NCI-H748 (cell line): ENCODE measurements around the gene DYNC2LI1.
"Not testable (repeated sequence)": the region's sequence is repeated elsewhere in the genome, so short reads cannot be mapped to it uniquely, and the experiment has no call there.

Experiments
- DNase-seq: peaks from one replicate; lab custom pipeline; 2025; ENCODE audit not compliant: unreplicated experiment; lab: John Stamatoyannopoulos, UW

Gene DYNC2LI1

DNA sequence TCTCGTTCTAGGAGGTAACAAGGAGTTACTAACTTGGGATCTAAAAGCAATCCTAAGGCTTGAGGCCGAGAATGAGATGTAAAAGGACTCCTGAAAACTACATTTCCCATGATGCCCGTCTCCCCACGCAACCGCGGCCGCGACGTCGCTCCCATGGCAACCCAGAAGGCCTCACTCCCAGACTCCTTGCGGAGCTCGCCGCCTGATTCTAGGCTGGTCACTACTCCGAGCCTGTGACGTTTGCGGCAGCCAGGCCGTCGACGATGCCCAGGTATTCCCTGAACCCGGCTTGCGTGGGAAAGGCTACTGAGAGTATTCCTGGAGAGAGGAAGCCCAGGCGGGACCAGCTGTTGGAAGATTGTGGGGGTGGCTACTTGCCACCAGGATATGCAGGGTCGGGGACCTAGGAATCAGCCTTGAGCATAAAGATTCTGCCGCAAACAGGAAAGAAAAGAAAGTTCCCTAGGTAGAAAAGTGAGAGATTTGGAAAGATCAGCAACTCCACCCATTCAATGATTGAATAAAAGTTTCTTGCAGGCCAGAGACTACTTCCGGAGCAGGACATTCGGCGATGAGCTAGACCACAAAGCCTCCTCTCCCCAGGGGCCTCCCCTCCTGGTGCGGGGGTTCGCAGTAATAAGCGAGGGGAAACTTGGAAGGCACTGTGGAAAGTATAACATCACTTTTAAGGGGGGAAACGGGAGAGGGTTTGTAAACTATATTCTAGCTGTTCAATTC lies at the start of gene DYNC2LI1:
Gene DYNC2LI1, plus strand, starts transcription at position 164 of the 738 bp plus-strand sequence. Its CDS starts 100 bp downstream, at position 264.
- DNase-seq, result peak; percentile 91

DNA sequence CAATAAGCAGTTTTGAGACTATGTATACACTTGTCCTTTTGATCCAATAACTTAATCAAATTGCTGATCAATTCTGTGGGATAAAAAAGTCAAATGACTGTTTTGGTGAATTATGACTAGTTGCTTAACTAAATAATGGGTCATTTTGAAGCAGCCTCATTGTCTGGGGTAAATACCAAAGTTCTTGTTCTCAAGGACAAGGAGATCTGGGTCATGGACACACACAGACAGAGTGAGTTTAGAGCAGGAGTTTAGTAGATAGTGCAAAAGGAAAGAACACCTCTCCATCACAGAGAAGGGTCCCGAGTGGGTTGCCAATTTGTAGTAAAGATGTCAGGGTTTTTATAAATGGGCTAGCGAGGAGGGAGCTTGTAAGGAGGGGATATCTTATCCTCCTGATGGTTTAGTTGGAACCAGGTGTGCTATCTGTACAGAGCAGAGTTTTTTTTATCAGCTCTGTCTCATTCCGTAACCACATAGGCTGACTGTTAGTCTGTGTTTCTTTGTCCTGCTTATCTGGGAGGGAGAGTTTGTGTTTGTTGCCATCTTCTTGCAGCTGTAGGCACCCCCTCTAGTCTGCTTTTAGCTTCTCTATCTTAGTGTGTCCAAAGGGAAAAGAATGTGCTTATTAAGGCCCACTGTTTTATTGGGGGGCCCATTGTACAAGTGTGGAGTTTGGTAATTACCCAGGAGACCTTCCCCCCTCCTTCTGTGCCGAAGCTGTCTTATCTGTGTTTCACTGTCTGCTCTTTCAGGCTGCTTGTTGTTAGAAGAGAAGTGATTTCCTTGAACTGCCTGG lies 48.9 kb upstream of the DYNC2LI1 start:
- no peak for DNase-seq

DNA sequence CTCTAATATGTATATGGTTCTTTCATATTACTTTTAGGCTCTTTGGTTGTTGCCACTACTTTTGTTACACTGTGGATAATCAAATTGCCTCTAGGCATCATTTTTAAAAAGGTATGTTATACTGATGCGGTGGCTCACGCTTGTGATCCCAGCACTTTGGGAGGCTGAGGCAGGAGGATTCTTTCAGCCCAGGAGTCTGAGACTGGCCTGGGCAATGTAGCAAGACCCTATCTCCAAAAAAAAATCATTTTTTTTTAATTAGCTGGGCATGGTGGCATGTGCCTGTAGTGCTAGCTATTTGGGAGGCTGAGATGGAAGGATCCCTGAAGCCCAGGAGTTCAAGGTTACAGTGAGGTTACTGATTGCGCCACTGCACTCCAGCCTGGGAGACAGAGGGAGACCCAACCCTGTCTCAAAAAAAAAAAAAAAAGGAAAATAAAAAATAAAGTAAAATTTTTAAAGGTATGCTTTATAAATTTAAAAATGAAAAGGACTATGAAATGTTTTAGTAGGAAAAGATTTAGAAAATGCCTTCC lies 48.1 kb upstream of the DYNC2LI1 start:
- no peak for DNase-seq

DNA sequence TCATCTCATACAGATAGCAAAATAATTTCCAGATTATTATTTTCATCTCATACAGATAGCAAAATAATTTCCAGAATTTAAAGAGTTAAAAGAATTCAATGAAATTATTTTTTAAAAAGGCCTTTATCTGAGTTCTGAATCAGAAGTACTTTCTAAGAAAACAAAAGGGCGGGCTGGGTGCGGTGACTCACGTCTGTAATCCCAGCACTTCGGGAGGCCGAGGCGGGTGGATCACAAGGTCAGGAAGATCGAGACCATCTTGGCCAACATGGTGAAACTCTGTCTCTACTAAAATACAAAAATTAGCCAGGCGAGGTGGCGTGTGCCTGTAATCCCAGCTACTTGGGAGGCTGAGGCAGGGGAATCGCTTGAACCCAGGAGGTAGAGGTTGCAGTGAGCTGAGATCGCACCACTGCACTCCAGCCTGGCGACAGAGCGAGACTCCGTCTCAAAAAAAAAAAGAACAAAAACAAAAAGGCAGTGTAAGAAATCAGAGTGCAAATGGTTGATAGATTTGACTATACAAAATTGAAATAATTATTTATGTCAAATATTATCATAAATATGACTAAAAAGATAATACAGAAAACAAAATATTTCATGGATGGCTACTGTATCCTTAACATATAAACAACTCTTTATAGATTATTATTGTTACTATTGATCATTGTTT lies 46.7 kb upstream of the DYNC2LI1 start:
- not testable (repeated sequence) for DNase-seq

DNA sequence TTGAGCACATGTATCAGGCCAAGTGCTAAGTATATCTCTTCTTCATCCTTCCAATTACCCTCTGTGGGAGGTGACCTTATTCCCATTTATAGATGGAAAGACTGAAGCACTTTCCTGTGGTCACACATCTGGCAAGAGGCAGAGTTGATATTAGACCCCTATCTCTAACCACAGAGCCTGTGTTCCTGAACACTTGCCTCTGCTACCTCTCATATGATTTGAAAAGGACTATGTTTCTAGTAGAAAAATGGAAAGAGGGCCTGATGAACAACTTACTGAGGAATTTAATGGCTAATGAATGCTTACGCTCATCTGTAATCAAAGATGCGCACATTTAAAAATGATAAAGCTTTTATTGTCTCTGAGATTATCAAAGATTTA lies 46.2 kb upstream of the DYNC2LI1 start:
- DNase-seq, result no peak

DNA sequence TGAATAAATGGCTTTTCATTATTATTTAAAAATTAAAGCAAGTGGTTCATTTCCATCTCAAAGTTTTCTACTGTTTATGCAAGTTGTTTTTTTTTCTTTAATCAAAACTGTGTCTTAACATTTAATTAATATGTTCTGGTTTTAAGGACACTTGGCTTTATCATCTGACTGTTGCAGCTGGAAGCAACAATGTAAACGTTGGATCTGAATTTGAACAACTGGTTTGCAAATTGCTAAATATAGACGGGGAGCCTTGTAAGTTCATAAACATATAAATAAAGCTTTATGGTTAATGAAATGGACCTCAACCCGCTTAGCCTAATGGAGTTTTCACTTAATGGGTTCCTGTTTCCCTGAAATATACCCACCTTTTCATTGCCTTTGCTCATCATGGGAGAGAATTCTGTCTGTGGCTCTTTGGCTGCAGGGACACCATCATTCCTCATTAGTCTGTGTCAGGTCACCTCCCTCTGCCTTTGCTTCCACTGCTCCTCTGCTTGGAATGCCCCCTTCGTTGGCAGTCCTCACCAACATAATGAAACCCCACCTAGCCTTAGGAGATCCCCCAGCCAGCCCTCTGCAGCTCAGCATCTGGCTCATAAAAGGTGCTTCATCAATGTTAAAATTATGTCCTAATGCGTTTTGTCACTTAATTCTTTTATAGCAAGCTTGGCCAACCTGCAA lies 44.2 kb upstream of the DYNC2LI1 start:
- no peak for DNase-seq

DNA sequence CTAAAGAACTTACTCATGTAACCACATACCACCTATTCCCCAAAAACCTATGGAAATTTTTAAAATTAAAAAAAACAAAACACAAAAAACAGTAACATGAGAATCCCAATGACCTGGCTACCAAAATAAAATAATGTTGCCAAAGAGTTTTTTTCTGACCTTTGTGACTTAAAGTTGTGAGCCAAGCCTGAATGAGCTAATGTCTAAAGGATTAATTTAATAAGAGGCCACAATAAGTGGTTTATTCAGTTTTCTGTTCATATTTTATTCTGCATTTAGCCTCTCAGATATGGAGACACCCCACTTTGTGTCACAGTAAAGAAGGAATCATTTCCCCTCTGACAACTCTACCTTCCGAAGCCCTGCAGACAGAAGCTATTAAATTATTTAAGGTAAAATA lies 42.6 kb upstream of the DYNC2LI1 start:
- DNase-seq, result no peak

DNA sequence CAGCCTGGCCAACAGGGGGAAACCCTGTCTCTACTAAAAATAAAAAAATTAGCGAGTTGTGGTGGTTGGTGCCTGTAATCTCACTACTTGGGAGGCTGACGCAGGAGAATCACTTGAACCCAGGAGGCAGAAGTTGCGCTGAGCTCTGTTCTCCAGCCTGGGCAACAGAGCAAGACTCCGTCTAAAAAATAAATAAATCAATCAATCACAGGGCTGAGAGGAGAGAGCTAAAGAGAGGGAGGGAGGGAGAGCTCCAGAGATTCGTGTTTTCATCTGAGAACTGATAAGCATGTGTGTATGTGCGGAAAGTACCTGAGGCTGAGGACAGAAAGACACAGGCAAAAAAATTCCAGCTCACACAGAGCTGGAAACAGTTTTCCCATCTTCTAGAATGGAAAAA lies 37.2 kb upstream of the DYNC2LI1 start:
- no peak for DNase-seq

DNA sequence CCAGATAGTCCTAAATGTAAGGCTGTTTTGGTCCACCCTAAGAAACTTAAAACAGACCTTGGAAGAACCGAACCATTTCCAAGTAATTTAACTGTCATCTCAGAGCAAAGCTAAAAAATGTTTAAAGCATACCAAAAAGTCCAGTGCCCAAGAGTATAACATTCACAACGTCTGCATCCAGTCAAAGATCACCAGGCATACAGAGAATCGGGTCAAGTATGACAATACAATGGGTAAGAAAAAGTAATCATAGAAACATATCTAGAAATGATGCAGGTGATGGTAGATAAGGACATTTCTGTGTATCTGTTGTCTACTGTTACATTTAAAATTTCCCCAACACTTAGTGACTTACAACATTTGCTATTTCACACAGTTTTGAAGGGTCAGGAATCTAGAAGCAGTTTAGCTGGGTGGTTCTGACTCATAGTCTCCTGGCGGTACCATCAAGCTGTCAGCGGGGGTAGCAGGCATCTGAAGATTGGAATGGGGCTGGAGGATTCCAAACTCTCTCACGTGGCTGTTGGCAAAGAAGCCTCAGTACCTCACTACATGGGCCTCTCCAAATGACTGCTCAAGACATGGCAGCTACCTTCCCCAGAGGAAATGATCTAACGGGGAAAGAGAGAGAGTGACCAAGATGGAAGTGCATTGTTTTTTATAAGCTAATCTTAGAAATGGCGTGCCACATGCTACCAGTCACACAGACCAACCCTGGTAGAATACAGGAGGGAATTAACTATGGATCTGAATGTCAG lies 36.6 kb upstream of the DYNC2LI1 start:
- no peak for DNase-seq

DNA sequence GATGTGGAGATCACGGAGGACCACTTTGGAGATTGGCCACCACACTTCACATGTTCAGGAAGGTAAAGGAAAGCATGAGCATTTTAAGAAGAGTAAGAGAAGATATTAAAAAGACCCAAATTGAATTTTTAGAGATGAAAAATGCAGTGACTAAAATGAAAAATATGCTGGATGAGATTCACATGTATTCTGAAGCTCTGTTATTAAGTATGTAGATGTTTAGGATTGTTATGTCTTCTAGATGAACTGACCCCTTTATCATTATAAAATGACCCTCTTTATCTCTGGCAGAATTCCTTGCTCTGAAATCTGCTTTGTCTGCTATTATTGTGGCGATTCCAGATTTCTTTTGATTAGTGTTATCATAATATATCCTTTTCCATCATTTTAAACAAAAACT lies 36.0 kb upstream of the DYNC2LI1 start:
- DNase-seq, result no peak

DNA sequence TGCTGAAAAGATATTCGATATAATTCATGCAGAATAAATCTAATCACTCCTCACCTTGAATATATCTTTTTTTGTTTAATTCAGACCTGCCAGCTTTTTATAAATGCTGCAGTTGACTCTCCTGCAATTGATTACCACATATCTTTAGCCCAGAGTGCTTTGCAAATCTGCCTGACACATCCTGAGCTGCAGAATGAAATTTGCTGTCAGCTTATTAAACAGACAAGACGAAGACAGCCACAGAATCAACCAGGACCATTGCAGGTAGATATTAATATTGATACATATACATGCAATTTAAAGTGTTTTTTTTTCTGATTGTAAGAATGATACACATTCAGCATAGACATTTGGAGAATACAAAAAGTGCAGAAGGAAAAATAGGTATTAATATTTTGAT lies 35.6 kb upstream of the DYNC2LI1 start:
- no peak for DNase-seq

DNA sequence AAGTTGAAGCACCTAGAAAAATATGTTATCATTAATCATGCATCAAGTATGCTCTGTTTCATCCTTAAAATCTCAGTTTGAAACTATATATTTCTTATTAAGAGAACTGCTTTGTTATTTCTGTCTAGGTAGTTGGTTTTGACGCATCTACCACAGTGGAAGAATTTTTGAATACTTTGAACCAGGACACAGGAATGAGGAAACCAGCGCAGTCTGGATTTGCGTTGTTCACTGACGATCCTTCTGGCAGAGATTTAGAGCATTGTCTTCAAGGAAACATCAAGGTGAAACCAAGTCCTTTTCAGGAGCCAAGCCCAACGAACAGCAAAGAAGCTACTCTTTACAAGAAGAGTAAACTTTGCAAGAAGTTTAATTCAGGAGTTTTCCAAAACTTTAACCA lies 30.1 kb upstream of the DYNC2LI1 start:
- DNase-seq, result no peak

DNA sequence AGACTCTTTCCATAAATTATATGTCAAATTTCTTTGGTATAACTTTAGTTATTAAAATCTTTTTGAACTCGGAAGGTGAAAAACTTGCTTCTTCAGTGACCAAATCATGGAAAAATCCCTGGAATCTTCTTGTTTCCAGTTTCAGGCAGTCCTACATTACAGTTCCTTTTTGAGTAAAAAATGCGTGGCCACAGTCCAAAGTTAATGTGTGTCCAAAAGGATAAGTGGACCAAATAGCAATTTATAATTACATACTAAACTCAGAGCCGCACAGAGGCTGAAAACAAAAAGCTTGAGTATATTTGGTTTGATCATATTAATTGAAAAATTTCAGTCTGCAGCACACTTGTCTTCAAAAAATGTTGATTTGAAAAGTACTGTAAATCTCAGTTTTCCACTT lies 28.4 kb upstream of the DYNC2LI1 start:
- no peak for DNase-seq

DNA sequence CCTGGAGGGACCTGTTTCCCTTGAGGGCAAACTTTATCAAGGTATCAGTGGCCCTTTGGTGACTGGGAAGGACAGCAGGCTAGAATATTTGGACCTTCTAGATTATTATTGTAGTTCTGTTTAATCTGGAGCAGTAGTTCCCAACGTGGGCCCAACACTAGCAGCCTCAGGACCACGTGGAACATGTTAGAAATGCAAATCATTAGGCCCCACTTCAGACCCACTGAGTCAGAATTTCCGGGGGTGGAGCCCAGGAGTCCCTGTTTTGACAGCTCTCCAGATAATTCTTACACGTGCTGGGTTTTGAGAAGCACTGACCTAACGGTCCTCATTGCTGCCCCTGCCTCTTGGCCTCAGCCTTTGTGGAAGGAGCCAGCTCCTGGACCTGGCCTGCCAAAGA lies 25.5 kb upstream of the DYNC2LI1 start:
- DNase-seq, result no peak

DNA sequence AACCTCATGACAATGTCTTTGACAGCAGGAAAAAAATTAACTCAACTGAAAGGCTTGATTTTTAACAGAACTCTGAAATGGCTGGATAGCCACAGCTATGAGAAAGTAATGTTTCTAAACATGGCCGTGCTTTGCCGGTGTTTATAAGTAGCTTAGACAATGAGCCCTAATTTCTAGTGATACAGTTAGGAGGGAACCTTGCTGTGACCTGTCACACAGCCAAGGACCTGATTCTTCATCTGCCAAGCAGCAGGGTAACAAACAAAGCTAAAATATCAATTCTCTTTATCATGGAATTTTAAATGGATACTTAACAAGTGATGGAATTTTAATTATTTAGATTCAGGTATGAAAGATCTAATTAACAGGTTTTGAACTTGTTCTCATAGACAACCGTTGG lies 24.3 kb upstream of the DYNC2LI1 start:
- DNase-seq, result no peak

DNA sequence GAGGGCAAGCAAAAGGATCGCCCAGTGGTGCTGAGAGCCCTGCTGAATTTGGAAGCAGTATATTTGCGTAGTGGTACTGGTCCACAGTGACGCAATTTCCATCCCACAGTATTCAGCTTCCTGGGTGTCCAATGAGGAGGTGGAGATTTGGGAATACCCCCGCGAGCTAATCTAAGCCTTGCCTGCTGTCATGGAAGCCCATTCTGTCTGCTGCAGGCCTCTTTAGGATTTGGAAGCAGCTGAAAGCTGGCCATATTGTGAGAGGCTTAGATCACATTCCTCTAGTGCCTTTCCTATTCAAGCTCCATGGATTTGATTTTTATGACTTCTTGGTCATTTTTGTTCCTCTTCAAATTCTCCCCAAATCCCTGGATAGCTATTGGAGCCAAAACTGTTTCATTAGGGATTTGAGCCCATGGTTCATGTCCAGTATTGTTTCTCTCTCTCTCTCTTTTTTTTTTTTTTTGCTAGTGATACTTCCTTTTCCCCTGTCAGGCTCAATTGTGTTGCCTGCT lies 22.3 kb upstream of the DYNC2LI1 start:
- no peak for DNase-seq

DNA sequence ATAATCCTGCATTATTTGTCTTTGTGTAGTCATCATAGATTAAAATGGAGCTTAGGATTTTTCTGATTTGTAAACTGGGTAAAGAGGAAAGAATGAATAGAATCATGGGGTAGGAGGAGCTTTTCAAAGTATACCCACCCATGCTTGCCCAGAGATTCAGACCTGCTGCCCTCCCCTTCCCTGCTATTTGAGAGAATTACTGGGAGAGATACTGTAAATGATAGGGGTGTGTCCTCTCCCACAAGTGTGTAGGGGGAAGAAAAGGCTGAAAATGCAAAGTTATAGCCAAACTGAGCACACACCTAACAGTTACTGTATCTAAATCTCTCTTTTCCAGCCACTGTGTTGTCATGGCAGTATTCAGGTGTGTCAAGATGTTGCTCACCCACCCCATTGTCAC lies 21.5 kb upstream of the DYNC2LI1 start:
- no peak for DNase-seq

DNA sequence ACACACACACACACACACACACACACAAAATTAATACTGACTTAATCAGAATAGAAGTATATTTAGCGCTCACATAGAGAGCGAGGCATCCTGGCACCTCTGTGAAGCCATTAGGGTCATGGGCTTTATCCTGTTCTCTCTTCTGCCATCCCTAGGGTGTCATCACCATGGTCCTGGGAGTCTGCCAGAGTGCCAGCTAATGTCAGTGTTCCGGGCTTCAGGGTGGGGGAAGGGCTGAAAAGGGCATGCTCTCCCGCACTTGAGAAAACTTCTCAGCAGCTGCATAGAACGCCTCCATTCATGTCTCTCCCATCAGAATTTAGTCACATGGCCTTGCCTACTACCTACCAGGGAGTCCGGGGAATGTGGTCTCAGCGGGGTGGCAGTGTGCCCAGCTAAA lies 19.7 kb upstream of the DYNC2LI1 start:
- DNase-seq, result no peak

DNA sequence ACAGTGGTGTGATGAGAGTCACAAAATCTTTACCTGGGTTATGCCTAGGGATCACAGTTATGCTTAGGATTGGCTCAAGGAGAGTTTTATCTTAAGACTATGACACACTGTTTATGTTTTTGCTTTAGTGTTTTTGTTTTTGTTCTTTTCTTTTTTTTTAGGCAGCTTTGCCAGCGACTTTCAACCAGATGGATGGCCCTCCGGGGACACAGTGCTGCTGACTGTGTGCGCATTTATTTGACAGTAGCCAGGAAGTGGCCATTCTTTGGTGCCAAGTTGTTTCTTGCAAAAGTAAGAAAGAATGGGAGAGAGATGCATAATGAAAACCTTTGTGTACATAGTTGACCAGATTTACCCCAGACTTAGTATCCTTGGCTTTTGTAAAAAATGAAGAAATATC lies 15.1 kb upstream of the DYNC2LI1 start:
- DNase-seq, result no peak

DNA sequence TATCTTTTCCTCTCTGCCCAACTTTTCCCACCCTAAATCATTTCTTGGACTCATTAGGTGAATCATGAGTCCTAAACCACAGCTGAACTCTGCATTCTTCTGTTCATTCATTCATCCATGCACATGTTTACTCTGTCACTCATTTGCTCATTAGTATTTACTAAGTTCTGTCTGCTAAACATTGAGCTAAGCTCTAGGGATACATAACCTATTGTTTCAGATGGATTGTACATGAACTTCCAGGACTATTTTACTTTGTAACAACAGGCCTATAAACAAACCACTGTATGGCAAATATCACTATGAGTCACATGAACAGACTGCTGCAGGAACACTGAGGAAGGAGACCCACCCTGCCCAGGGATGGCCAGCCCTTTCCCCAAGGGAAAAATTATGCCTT lies 14.6 kb upstream of the DYNC2LI1 start:
- no peak for DNase-seq
